Activated CD4-positive, alpha-beta T cell treated with anti-CD3 and anti-CD28 coated beads, Interleukin-2, amount 50 U/mL, for 4 hours (primary cell): ENCODE measurements around the gene CEP152.
"Not testable (repeated sequence)": the region's sequence is repeated elsewhere in the genome, so short reads cannot be mapped to it uniquely, and the experiment has no call there.

ENCODE experiments used
- DNase-seq, 2 experiments: peaks; one replicate each; pipeline ENCODE4 v3.0.0-alpha.2; 2020

Gene CEP152

GRCh38 chr15:48810414-48811324 lies at the start of gene CEP152:
Gene CEP152 (minus strand): TSS chr15:48811069. CDS start chr15:48805649, 5,420 bp downstream.
- peak; percentile 98 for DNase-seq

- DNase-seq: no peak
These were observed 48.6 kb upstream of the CEP152 start for GRCh38 chr15:48859426-48859825.

GRCh38 chr15:48858401-48858800 lies 47.5 kb upstream of the CEP152 start:
- DNase-seq: no peak

GRCh38 chr15:48856942-48857341 lies 46.1 kb upstream of the CEP152 start:
- DNase-seq: no peak

- DNase-seq: no peak
These were observed 44.9 kb upstream of the CEP152 start for GRCh38 chr15:48855501-48856440.

GRCh38 chr15:48854434-48854833 lies 43.6 kb upstream of the CEP152 start:
- DNase-seq: not testable (repeated sequence)

GRCh38 chr15:48851956-48852355 lies 41.1 kb upstream of the CEP152 start:
- no peak for DNase-seq

- no peak for DNase-seq
These were observed 39.8 kb upstream of the CEP152 start for GRCh38 chr15:48850648-48851047.

GRCh38 chr15:48845123-48845522 lies 34.3 kb upstream of the CEP152 start:
- no peak for DNase-seq

GRCh38 chr15:48842501-48842900 lies 31.6 kb upstream of the CEP152 start:
- no peak for DNase-seq

- no peak for DNase-seq
These were observed 23.9 kb upstream of the CEP152 start for GRCh38 chr15:48834756-48835155.

GRCh38 chr15:48833526-48834239 lies 22.8 kb upstream of the CEP152 start:
- DNase-seq: no peak

GRCh38 chr15:48832648-48833047 lies 21.8 kb upstream of the CEP152 start:
- DNase-seq: no peak

- DNase-seq: no peak
These were observed 18.0 kb upstream of the CEP152 start for GRCh38 chr15:48828906-48829305.

GRCh38 chr15:48828471-48828870 lies 17.6 kb upstream of the CEP152 start:
- no peak for DNase-seq

- no peak for DNase-seq
These were observed 14.2 kb upstream of the CEP152 start for GRCh38 chr15:48825075-48825474.

- DNase-seq: no peak
These were observed 12.8 kb upstream of the CEP152 start for GRCh38 chr15:48823706-48824105.

- DNase-seq: no peak
These were observed 12.4 kb upstream of the CEP152 start for GRCh38 chr15:48823237-48823636.

GRCh38 chr15:48814286-48814685 lies 3.4 kb upstream of the CEP152 start:
- DNase-seq: no peak

- DNase-seq: no peak
These were observed 573 bp upstream of the CEP152 start for GRCh38 chr15:48811325-48811958.

GRCh38 chr15:48806151-48806550 lies 4.7 kb downstream of the CEP152 start:
- DNase-seq: no peak

- DNase-seq: no peak
These were observed 5.3 kb downstream of the CEP152 start for GRCh38 chr15:48805591-48805990.
